Loucy (cell line): ENCODE data around the gene RBBP8.

ENCODE experiments used
- H2AFZ ChIP-seq: fragments of 200-600 bp; sonication (generic); 2 replicates; pipeline ENCODE4 v1.6.0; 2016; ENCODE audit warnings: antibody characterized with exemption, mild to moderate bottlenecking, low read length, moderate library complexity
- H3F3A ChIP-seq: fragments of 200-600 bp; 2 replicates; pipeline ENCODE4 v1.6.0; 2016; ENCODE audit warnings: antibody characterized with exemption, low read depth, mild to moderate bottlenecking
- H3K27me3 ChIP-seq: fragments of 200-600 bp; sonication (generic); 2 replicates; pipeline ENCODE4 v1.6.1; 2014; ENCODE audit warnings: low read length, mild to moderate bottlenecking; ENCODE audit not compliant: insufficient read depth, poor library complexity, severe bottlenecking
- H3K36me3 ChIP-seq: fragments of 200-600 bp; sonication (generic); 2 replicates; pipeline ENCODE4 v1.6.1; 2016; ENCODE audit warnings: low read length; ENCODE audit not compliant: insufficient read depth
- H3K4me1 ChIP-seq: fragments of 200-600 bp; sonication (generic); 2 replicates; pipeline ENCODE4 v1.5.1; 2014; ENCODE audit warnings: low read length, mild to moderate bottlenecking; ENCODE audit not compliant: insufficient read depth, poor library complexity, severe bottlenecking
- H3K4me2 ChIP-seq: fragments of 200-600 bp; sonication (generic); 2 replicates; pipeline ENCODE4 v1.6.0; 2014; ENCODE audit warnings: antibody characterized with exemption, low read length, low read depth, mild to moderate bottlenecking; ENCODE audit not compliant: poor library complexity, severe bottlenecking
- H3K4me3 ChIP-seq: fragments of 200-600 bp; sonication (generic); 2 replicates; pipeline ENCODE4 v1.5.1; 2014; ENCODE audit warnings: low read length, mild to moderate bottlenecking, mixed read lengths; ENCODE audit not compliant: poor library complexity, severe bottlenecking
- H3K79me2 ChIP-seq: fragments of 200-600 bp; sonication (generic); 2 replicates; pipeline ENCODE4 v1.6.1; 2014; ENCODE audit warnings: low read length; ENCODE audit not compliant: insufficient read depth
- H3K9ac ChIP-seq: fragments of 200-600 bp; sonication (generic); 2 replicates; pipeline ENCODE4 v1.6.0; 2014; ENCODE audit warnings: mild to moderate bottlenecking, low read depth, low read length, moderate library complexity; ENCODE audit not compliant: poor library complexity, severe bottlenecking
- H3K9me2 ChIP-seq: fragments of 200-600 bp; sonication (generic); replicated peaks from 2 replicates; pipeline ENCODE4 v1.6.1; 2016; ENCODE audit warnings: low read depth, low read length, mixed read lengths
- H3K9me3 ChIP-seq: fragments of 200-600 bp; sonication (generic); 2 replicates; pipeline ENCODE4 v1.6.1; 2014; ENCODE audit warnings: mild to moderate bottlenecking, antibody characterized with exemption, low read length, low read depth; ENCODE audit not compliant: insufficient read depth
- H4K20me1 ChIP-seq: fragments of 200-600 bp; sonication (generic); 2 replicates; pipeline ENCODE4 v1.6.0; 2014; ENCODE audit warnings: antibody characterized with exemption, low read length, mild to moderate bottlenecking; ENCODE audit not compliant: insufficient read depth, poor library complexity, severe bottlenecking
- EZH2phosphoT487 ChIP-seq: fragments of 200-600 bp; IDR thresholded peaks from 2 replicates; pipeline ENCODE4 v1.6.1; 2018; ENCODE audit warnings: antibody characterized with exemption, mild to moderate bottlenecking, moderate library complexity, borderline replicate concordance
- TF ChIP-seq, protein P1 (sequence below): fragments of 200-600 bp; sonication (generic); conservative IDR thresholded peaks from 2 replicates; pipeline ENCODE4 v1.5.1; 2014; ENCODE audit warnings: mild to moderate bottlenecking, antibody characterized with exemption, low read length

RBBP8 gene

DNA sequence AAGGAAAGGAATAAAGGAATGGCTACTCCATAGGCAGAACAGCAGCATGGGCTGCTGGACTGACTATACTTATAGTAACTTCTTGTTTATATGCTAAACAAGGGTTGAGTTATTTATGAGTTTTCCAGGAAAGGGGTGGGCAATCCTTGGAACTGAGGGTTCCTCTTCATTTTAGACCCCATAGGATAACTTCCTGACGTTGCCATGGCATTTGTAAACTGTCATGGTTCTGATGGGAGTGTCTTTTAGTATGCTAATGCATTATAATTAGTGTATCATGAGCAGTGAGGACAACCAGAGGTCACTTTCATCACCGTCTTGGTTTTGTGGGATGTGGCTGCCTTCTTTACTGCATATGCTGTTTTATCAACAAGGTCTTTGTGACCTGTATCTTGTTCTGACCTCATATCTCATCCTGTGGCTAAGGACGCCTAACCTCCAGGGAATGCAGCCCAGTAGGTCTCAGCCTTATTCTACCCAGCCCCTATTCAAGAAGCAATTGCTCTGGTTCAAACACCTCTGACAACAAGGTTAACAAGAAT, 103.6 kb downstream of the RBBP8 start:
- TF ChIP-seq, protein P1, sequence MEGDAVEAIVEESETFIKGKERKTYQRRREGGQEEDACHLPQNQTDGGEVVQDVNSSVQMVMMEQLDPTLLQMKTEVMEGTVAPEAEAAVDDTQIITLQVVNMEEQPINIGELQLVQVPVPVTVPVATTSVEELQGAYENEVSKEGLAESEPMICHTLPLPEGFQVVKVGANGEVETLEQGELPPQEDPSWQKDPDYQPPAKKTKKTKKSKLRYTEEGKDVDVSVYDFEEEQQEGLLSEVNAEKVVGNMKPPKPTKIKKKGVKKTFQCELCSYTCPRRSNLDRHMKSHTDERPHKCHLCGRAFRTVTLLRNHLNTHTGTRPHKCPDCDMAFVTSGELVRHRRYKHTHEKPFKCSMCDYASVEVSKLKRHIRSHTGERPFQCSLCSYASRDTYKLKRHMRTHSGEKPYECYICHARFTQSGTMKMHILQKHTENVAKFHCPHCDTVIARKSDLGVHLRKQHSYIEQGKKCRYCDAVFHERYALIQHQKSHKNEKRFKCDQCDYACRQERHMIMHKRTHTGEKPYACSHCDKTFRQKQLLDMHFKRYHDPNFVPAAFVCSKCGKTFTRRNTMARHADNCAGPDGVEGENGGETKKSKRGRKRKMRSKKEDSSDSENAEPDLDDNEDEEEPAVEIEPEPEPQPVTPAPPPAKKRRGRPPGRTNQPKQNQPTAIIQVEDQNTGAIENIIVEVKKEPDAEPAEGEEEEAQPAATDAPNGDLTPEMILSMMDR: no peak
- no peak for TF ChIP-seq EZH2phosphoT487
- no peak overlapping the region for H3K4me2 ChIP-seq
- no peaks in the 10 kb centered on the region for H3K4me1 ChIP-seq

DNA sequence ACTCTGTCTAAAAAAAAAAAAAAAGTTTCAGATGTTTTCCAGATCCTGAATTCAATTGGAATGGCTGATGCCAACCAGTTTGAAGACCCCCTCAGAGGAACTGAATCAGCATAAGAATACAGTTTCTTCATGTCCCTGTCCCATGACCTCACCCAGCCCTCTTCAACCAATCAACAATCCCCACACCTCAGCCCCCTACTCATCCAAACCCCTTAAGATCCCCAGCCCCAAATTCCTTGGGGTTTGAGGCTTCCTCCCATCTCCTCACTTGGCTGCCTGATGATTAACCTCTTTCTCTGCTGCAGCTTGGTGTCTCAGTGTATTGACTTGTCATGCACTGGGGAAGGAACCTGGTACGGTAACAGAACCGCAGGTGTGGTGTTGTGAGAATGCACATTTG, 104.5 kb downstream of the RBBP8 start:
- Histone ChIP-seq H3K36me3 (no peaks in the 10 kb centered on the region), H3F3A (no peaks in the 10 kb centered on the region), H3K27me3 (no peaks in the 10 kb centered on the region), H2AFZ (no peak overlapping the region), H3K79me2 (no peaks in the 10 kb centered on the region), H3K4me3 (no peak overlapping the region), H3K4me2 (no peak overlapping the region), H3K9ac (no peak overlapping the region), H3K4me1 (no peaks in the 10 kb centered on the region), H3K9me3 (no peaks in the 10 kb centered on the region), H3K9me2 (no peaks in the 10 kb centered on the region), H4K20me1 (no peaks in the 10 kb centered on the region)
- TF ChIP-seq, protein P1: no peak
- TF ChIP-seq EZH2phosphoT487: no peak

More for the DNA sequence above, 103.6 kb downstream of the RBBP8 start:
- Histone ChIP-seq H3K36me3 (no peaks in the 10 kb centered on the region), H3K79me2 (no peaks in the 10 kb centered on the region), H2AFZ (no peak overlapping the region), H3K4me3 (no peak overlapping the region), H3K27me3 (no peaks in the 10 kb centered on the region), H3K9me2 (no peaks in the 10 kb centered on the region), H4K20me1 (no peaks in the 10 kb centered on the region), H3K9ac (no peak overlapping the region), H3F3A (no peaks in the 10 kb centered on the region), H3K9me3 (no peaks in the 10 kb centered on the region)

DNA sequence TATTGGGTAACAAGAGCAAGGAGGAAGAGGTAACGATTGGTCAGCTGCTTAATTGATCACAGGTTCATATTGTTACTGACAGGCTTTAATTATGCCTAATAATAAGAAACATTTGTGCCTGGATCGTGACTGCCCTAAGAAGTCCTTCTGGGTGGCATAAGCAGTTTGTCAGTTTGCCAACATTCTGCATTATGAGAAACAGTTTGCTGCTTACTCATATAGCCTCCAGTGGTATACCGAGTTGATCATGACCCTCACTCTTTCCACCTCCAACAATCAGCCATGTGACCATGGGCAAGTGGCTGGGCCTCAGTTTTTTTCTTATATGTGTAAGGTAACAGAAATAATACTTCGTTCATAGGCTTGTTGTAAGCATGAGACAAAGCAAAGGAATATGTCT, 105.6 kb downstream of the RBBP8 start:
- Histone ChIP-seq H3K9me2 (no peaks in the 10 kb centered on the region), H3K79me2 (no peaks in the 10 kb centered on the region), H3K4me1 (no peaks in the 10 kb centered on the region), H3K9ac (no peak overlapping the region), H3K27me3 (no peaks in the 10 kb centered on the region), H3K9me3 (no peaks in the 10 kb centered on the region), H3K4me3 (no peak overlapping the region), H4K20me1 (no peaks in the 10 kb centered on the region), H3K36me3 (no peaks in the 10 kb centered on the region), H3F3A (no peaks in the 10 kb centered on the region), H2AFZ (no peak overlapping the region), H3K4me2 (no peak overlapping the region)
- no peak for TF ChIP-seq EZH2phosphoT487
- TF ChIP-seq, protein P1: no peak
